Central memory CD8-positive, alpha-beta T cell (primary cell): ENCODE measurements around the gene PGA3.
"Not testable (repeated sequence)": the region's sequence is repeated elsewhere in the genome, so short reads cannot be mapped to it uniquely, and the experiment has no call there.

Source experiments
- ATAC-seq: fragments of 150-1000 bp; cut with Tn5 transposase; replicated peaks from 2 replicates; pipeline ENCODE4 v1.10.0; 2022; ENCODE audit warnings: mild to moderate bottlenecking, moderate FRiP score, moderate number of reproducible peaks; ENCODE audit not compliant: poor library complexity, severe bottlenecking; ENCODE audit errors: extremely low read depth
- DNase-seq, 2 donors: peaks; one replicate each; pipeline ENCODE4 v3.0.0; 2021; ENCODE audit warnings: low spot score in 2 of 2
- H3K27ac Mint-ChIP-seq: one replicate; pipeline ENCODE4 v1.8.0; 2022; ENCODE audit warnings: low read depth, mild to moderate bottlenecking, moderate library complexity, mixed read lengths
- H3K27me3 Mint-ChIP-seq: one replicate; pipeline ENCODE4 v1.8.0; 2022; ENCODE audit warnings: mixed read lengths
- H3K36me3 Mint-ChIP-seq: one replicate; pipeline ENCODE4 v1.8.0; 2022; ENCODE audit warnings: mild to moderate bottlenecking, moderate library complexity, mixed read lengths; ENCODE audit not compliant: insufficient read depth
- H3K4me1 Mint-ChIP-seq: one replicate; pipeline ENCODE4 v1.8.0; 2022; ENCODE audit warnings: mixed read lengths
- H3K4me3 Mint-ChIP-seq: one replicate; pipeline ENCODE4 v1.8.0; 2022; ENCODE audit warnings: mild to moderate bottlenecking, moderate library complexity, mixed read lengths
- H3K9me3 Mint-ChIP-seq: one replicate; pipeline ENCODE4 v1.8.0; 2022; ENCODE audit warnings: mixed read lengths

Gene PGA3

DNA sequence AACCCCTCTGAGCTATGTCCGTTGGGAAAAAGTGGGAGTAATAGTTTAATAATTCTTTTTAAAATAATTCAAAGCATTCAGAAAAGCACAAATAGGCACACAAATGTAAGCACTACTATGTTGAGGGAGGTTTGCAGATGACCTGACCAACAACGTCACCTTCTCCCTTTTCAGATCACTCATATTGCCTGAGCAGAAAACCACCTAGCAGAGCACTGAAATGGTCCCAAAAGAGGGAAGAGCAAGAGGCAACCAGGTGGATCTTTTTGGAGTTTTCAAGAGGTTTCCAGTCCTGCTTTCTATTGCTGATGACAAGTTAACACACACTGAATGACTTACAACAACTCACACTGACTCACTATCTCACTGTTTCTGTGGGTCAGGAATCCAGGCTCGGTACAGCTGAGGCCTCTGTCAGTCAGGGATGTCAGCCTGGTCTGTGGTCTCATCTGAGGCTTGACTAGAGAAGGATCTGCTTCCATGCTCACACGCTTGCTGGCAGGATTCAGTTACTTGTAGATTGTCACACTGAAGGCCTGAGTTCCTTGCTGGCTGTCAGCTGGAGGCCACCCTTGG, 4.3 kb upstream of the PGA3 start:
- DNase-seq (no peak), ATAC-seq (no peak)
- Mint-ChIP-seq H3K27me3 (peaks cover 75% of the 10 kb centered on the region), H3K27ac (no peak overlapping the region), H3K4me1 (no peaks in the 10 kb centered on the region), H3K4me3 (no peak overlapping the region), H3K36me3 (no peaks in the 10 kb centered on the region), H3K9me3 (no peaks in the 10 kb centered on the region)

- Mint-ChIP-seq H3K4me3 (no peak overlapping the region), H3K9me3 (no peaks in the 10 kb centered on the region), H3K36me3 (no peaks in the 10 kb centered on the region), H3K27me3 (peaks cover 59% of the 10 kb centered on the region), H3K27ac (no peak overlapping the region), H3K4me1 (no peaks in the 10 kb centered on the region)
- ATAC-seq (no peak), DNase-seq (no peak)
Observed at GRCh38 chr11:61201476-61201875, 1.8 kb upstream of the PGA3 start.

DNA sequence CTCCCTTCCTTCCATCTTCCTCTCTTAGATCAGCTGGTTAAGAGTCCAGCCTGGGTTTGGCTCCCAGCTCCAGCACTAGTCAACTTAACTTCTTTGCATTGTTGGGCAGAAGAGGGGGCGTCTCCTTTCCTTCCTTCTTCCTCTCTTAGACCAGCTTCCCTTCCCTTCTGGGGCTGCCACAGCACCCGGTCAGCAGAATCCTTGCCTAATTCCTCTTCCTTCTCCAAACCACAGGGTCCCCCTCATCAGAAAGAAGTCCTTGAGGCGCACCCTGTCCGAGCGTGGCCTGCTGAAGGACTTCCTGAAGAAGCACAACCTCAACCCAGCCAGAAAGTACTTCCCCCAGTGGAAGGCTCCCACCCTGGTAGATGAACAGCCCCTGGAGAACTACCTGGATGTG, 558 bp downstream of the PGA3 start:
- not testable (repeated sequence) for H3K36me3 Mint-ChIP-seq, DNase-seq, H3K4me1 Mint-ChIP-seq, ATAC-seq, H3K27ac Mint-ChIP-seq, H3K4me3 Mint-ChIP-seq, H3K9me3 Mint-ChIP-seq
- H3K27me3 Mint-ChIP-seq: peaks cover 46% of the 10 kb centered on the region

DNA sequence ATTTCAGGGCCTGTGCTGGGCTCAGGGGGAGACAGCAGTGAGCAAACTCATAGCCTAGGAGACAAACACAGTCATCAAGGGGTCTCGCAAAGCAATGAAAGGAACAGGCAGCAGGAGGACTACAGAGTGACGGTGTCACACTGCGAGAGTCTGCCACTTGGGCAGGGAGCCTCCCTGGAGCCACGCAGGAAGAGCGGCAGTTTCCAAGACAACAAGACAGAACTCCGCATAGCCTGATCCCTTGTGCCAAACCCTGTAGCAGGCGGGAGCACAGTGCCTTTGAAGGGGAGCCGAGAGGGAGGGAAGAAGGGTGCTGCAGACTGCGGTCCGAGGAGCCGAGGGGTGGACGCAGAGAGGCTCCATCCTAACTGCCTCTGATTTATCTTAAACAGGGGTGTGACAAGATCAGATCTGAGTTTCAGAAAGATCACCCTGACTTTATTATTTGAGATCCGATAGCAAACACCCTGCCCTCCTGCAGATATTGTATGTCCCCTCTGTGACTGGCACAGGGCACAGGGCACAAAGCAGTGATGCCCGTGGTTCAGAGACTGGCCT, 1.3 kb downstream of the PGA3 start:
- not testable (repeated sequence) for H3K4me3 Mint-ChIP-seq, H3K36me3 Mint-ChIP-seq, DNase-seq, H3K9me3 Mint-ChIP-seq, ATAC-seq, H3K4me1 Mint-ChIP-seq, H3K27ac Mint-ChIP-seq
- H3K27me3 Mint-ChIP-seq: peaks cover 46% of the 10 kb centered on the region

DNA sequence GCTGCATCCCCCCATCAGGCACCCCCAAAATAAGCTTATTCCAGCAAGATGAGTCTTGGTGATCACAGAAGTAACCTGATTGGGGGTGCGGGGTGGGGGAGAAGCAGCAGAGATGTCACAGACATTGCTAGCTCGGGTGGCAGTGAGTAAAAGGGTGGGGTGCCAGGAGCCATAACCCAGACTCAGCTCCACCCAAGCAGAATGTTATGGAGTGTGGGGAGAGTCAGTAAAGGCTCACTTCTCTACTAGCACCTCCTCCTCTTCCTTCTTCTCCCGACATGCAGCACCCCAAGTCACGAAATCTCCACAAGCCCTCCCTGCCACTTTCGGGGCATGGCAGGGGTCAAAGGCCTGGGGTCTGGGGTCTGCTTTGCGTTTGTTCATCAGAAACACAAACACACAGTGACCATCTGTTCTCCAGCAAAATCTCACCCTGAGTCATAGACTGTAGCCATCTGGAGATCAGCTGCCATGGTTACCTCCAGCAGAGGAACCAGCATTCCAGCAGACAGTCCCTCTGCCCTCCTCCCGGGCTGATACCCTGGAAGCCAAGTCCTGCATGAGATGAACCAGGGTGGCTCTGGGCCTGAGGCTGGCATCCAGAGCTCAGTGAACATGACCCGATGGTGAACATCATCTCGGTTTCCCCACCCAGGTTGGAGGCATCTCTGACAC, 4.5 kb downstream of the PGA3 start:
- peaks cover 18% of the 10 kb centered on the region for H3K27me3 Mint-ChIP-seq
- not testable (repeated sequence) for H3K36me3 Mint-ChIP-seq, H3K4me1 Mint-ChIP-seq, H3K9me3 Mint-ChIP-seq, H3K4me3 Mint-ChIP-seq, DNase-seq, ATAC-seq, H3K27ac Mint-ChIP-seq

- H3K27me3 Mint-ChIP-seq, H3K9me3 Mint-ChIP-seq, H3K4me1 Mint-ChIP-seq, H3K4me3 Mint-ChIP-seq, ATAC-seq, DNase-seq, H3K36me3 Mint-ChIP-seq, H3K27ac Mint-ChIP-seq: not testable (repeated sequence)
Observed at GRCh38 chr11:61210629-61211028, 7.3 kb downstream of the PGA3 start.

GRCh38 chr11:61211327-61211952, 8.1 kb downstream of the PGA3 start:
- not testable (repeated sequence) for DNase-seq, H3K27ac Mint-ChIP-seq, H3K4me3 Mint-ChIP-seq, H3K36me3 Mint-ChIP-seq, H3K9me3 Mint-ChIP-seq, ATAC-seq, H3K27me3 Mint-ChIP-seq, H3K4me1 Mint-ChIP-seq

DNA sequence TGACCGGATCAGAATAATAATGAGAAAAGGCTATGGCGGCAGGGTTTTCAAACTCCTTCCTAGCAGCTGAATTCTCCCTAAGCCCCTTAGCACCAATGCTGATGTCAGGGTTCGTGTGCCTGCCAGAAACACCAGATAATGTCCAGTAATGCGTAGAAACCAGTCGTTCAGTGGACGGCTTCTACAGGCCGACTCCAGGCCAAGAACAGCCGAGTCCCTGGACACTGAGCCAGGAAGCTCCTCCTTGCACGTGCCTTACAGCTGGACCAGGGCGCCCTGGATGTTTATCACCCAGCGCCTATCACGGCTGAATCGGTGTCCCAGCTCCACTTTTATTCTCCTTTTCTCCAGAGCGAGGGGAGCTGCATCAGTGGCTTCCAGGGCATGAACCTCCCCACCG, 8.9 kb downstream of the PGA3 start:
- DNase-seq, H3K27me3 Mint-ChIP-seq, H3K4me3 Mint-ChIP-seq, H3K4me1 Mint-ChIP-seq, H3K27ac Mint-ChIP-seq, ATAC-seq, H3K9me3 Mint-ChIP-seq, H3K36me3 Mint-ChIP-seq: not testable (repeated sequence)

DNA sequence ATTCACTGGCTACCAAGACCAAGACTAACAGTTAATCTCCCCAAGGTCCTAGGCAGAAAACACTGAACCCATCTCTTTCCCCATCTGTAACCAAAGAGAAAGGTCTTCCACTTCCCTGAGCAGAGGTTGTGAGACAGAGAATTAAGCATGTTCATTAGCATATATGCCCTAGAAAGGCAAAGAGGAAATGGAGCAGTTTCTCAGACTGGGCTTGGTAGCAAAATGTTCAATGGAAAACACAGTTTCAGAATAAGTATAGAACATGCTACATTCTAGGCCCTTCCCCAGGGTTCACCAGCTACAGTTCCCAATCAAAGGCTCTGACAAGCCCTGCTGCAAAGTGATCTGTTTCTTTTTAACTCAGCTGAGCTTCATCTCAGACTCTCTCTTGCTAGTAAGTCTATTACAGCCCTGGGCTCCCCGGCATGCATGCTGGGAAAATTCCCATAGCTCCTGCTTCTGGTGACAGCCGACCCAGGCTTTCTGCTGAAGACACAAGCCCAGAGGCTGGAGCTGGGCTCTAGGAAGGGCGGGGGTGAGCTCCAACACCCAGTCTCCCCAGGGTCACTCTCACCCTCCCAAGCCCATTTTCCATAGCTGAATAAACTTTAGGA, 10.5 kb downstream of the PGA3 start:
- not testable (repeated sequence) for H3K27ac Mint-ChIP-seq, DNase-seq, H3K9me3 Mint-ChIP-seq, ATAC-seq, H3K4me3 Mint-ChIP-seq, H3K27me3 Mint-ChIP-seq, H3K4me1 Mint-ChIP-seq, H3K36me3 Mint-ChIP-seq

DNA sequence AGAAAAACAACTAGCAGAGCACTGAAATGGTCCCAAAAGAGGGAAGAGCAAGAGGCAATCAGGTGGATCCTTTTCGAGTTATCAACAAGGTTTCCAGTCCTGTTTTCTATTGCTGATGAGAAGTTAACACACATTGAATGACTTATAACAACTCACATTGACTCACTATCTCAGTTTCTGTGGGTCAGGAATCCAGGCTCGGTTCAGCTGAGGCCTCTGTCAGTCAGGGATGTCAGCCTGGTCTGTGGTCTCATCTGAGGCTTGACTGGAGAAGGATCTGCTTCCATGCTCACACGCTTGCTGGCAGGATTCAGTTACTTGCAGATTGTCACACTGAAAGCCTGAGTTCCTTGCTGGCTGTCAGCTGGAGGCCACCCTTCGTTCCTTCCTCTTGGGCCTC, 15.0 kb downstream of the PGA3 start:
- not testable (repeated sequence) for H3K4me1 Mint-ChIP-seq, H3K4me3 Mint-ChIP-seq

GRCh38 chr11:61219016-61219415, 15.7 kb downstream of the PGA3 start:
- not testable (repeated sequence) for H3K4me1 Mint-ChIP-seq, H3K36me3 Mint-ChIP-seq, ATAC-seq, H3K4me3 Mint-ChIP-seq, H3K27me3 Mint-ChIP-seq, DNase-seq, H3K9me3 Mint-ChIP-seq, H3K27ac Mint-ChIP-seq

More for the DNA sequence above, 15.0 kb downstream of the PGA3 start:
- H3K36me3 Mint-ChIP-seq, H3K9me3 Mint-ChIP-seq, DNase-seq, H3K27me3 Mint-ChIP-seq, ATAC-seq, H3K27ac Mint-ChIP-seq: not testable (repeated sequence)

DNA sequence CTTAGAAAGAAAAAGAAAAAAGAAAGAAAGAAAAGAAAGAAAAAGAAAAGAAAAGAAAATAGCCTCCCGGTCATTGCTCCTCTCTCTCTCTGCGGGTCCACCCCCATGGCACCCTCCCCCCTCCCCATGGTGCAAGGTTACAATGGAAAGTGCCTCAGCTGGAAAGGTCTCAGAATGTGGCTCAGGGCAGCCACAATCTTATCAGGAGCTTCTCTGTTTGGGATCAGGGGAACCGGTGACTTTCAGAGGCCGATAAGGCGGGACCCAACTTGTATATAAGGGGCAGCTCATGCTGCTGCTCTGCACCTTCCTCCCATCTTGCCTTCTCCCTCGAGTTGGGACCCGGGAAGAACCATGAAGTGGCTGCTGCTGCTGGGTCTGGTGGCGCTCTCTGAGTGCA, 18.7 kb downstream of the PGA3 start, which contains the start of gene PGA4:
Gene PGA4 (plus strand): TSS at position 301 of the 400 bp plus-strand sequence. CDS start 54 bp downstream, at position 355.
- not testable (repeated sequence) for DNase-seq, H3K27me3 Mint-ChIP-seq, H3K4me1 Mint-ChIP-seq, H3K9me3 Mint-ChIP-seq, H3K4me3 Mint-ChIP-seq, ATAC-seq, H3K27ac Mint-ChIP-seq, H3K36me3 Mint-ChIP-seq
